NCI-H1092 (cell line): ENCODE results near the gene DELE1.

Experiments used
- DNase-seq: peaks from one replicate; lab custom pipeline; 2025; lab: John Stamatoyannopoulos, UW

DELE1 gene, protein sequence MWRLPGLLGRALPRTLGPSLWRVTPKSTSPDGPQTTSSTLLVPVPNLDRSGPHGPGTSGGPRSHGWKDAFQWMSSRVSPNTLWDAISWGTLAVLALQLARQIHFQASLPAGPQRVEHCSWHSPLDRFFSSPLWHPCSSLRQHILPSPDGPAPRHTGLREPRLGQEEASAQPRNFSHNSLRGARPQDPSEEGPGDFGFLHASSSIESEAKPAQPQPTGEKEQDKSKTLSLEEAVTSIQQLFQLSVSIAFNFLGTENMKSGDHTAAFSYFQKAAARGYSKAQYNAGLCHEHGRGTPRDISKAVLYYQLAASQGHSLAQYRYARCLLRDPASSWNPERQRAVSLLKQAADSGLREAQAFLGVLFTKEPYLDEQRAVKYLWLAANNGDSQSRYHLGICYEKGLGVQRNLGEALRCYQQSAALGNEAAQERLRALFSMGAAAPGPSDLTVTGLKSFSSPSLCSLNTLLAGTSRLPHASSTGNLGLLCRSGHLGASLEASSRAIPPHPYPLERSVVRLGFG

DNA sequence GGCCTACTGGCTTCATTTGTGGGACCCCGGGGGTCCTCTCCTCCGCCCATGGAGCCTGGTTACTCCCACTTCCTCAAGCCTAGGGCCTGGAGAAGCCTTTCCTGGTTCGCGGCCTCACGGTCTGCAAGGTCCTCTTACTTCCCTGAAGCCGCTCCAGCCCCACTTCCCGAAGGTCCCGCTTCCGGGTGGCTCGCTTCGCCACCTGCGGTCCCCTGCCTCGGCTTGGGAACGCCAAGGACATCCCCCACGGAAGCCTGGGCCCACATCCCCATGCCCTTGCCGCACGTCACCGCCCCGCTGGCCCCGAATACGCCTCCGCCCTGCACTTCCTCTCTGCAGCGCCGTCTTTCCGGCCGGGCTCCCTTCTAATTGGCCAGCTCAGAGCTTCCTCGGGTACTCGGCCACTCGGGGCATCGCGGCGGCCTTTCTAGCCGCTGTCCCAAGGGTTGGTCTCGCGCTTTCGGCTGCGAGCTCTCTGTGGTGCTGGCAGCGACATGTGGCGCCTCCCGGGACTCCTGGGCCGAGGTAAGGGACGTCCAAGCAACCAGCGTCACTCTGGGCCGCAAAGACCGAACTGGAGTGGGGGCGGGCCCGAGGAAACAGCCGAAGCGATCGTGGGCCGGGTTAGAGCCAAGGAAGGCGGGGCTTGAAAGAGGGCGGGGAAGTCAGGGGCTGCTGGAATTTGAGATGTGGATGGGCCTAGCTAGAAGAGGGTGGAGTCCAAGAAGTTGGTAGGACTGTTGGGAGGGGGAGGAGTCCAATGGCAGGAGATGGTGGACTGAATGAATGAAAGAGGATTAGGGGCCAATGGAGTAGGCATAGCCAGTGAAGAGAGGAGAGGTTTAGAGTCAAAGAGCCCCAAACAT, at the start of gene DELE1:
DELE1 (plus strand) TSS at position 424 of the 866 bp plus-strand sequence; CDS start at position 495, 71 bp downstream.
- peak; percentile 60 for DNase-seq

DNA sequence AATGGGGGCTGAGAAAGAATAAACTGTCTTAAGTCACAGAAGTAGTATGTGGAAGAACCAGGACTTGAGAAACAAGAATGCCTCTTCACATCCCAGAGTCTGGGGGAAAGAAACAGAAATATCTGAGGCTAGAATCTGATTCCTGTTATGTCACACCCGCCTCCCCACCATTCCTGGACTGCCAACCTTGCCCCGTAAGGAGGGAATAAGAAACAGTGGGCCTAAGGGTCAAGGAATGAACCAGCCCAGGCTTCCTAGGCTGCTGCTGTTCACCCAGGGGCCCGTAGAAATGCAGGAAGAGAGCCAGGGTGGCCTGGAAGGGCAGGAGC, 49.8 kb upstream of the DELE1 start:
- no peak for DNase-seq

DNA sequence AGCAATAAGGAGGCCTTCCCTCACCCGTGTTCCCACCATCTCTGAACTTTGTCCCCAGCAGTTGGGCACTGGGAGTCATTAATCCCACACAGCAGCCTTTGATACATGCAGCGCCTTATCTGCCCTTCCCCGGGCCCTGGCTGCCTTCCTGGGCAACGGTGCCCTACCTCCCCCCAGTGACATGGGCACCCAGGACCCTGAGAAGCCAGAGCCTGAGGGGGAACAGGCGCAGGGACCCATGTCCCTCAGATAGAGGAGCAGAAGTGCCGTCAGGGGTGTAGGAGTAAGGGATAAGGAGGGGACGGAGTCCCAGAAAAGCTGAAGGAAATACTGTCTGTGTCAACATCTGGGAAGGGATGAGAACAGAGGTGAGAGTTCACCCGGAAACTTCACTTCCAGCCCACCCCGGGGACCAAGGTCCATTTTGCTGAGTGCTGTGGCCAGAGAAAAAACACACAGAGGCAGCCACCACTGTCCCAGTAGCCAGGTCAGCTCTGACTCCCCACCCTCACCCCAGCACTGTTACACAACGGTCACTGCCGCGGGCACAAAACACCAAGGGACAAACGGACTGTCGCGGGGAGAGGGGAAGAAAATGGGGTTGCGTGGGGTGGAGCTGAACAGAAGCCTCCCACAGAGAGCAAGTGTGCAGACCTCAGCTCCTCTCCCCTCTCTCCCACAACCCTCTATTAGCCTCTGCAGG, 49.3 kb upstream of the DELE1 start:
- no peak for DNase-seq

DNA sequence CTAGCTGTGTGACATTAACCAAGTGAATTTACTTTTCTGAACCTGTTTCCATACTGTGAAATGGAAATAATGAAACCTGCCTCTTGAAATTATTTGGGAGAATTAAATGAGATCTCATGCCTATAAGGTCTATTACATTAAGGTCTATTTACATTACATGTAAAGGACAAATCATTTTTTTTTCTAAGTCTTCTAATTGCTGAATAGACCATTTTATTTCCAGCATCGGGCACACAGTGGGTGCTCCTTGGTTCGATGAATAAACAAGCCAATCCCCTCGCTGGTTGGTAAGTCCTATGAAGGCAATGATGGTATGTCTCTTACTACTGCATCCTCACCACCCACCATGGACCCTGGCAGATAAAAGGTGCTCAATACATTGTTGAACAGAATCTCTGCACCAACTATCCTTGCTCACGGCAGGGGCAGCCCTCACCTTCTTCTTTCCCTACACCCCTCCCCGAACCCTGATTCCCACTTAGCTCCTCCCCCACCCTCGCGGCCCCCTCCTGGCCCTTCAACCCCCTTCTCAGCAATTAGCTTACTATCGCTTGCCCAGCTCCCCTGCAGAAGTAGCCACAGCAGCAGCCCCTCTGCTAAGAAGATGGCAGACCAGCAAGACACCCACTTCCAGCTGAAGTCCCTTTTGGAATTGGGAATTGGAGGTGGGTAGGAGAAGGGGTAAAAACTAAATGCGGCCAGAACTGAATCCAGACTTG, 48.5 kb upstream of the DELE1 start:
- no peak for DNase-seq

DNA sequence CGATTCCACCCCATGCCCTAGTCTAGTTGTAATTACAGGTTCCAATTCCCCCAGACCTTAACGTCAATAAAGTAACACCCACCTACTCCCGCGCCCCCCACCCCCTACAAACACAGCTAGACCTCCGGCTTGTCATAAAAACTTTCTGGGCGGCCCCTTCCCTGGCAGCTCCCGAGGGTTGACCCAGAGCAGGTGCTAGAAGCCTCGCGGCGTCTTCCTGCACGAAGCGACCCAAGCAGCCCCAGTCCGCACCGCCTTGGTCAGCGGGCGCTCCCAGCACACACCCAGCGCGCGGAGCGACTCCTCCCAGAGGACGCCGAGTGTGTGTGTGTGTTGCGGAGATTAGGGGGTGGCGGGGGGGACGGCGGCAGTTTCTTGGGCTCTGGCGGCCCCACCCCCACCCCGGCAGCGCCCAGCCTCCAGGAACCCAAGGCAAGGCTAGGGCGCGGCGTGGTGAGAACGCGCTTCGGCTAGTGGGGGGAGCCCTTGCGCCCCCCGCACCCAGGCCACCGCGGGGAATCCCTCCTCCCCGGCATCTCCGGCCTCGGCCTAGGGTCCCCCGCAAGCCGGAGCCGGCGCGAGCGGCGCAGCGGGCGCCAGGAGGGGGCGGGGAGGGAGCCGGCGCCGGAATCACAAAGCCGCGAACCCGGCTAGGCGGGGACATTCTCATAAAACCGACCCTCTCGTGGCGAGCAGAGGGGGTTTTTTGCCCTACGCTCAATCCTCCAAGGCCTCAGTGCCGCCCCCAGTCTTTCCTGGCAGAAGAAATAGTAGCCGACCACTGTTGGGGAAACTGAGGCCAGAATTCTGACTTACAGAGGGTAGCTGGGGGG, 47.7 kb upstream of the DELE1 start:
- no peak for DNase-seq

DNA sequence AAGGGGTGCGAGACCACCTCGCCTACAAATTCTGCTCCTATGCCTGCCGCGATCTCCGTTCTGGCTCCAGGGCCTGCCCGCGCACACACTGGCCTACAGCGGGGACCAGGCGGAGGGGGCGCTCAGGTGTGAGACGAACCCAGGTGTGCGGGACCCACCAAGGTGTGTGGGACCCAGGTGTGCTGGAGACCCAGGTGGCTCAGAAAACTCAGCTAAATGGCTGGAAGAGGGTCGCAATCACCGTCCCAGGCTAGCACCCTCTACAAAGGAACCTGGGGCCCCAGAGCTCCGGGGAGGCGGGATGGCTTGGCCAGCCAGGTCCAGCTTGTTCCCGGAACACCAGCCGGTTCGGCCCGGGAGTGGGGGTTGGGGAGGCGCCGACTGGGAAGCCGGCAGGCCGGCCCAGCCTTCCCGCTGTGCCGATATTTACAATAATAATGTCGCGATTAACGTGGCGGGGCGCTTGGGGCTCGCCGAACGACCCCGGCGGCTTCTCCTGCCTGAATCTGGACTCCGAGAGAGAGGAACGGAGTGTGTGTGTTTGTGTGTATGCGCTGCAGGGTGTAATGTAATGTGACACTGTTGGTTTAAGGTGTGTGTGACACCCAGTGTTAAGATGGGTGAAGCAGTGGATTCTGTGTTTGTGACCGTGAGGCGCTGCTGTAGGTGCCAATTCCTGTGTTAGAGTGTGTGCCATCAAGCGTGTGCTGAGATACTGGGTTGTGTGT, 46.9 kb upstream of the DELE1 start:
- DNase-seq: no peak

DNA sequence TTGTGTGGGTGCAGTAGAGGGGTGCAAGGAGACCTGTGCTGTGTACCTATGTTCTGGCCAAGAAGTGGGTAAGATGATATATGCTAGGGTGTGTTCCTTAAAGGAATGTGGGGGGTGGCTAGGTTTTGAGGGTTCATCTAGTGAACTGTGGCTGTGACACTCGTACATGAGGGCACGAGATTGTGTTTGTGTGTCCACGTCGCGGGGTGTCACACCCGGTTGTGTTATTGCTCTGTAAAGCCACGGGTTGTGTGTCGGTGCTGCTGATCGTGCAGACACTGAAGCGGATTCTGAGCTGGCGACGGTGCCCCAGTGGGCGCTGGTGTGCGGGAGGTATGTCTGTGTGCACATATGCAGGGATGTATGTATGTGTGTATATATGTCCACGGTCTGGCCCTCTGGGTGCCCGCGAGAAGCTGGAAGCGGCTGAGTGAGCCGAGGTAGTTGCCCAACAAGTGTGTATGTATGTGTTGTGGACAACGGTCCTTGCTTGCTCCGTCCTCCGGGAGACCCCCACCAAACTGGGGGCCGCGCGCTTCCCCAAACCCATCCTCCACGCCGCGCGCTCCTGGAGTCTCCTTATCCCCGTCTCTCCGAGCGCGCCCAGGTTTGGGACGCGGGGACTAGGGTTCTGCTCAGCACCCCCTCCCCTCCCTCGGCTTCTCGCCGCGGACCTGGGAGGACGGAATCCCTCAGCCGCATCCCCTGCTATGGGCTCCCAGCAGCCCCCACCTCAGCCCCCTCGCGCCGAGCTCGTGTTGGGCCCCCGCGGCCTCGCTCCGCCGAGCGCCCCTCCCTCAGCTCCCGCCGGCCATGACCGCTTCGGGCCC, 46.1 kb upstream of the DELE1 start:
- no peak for DNase-seq

DNA sequence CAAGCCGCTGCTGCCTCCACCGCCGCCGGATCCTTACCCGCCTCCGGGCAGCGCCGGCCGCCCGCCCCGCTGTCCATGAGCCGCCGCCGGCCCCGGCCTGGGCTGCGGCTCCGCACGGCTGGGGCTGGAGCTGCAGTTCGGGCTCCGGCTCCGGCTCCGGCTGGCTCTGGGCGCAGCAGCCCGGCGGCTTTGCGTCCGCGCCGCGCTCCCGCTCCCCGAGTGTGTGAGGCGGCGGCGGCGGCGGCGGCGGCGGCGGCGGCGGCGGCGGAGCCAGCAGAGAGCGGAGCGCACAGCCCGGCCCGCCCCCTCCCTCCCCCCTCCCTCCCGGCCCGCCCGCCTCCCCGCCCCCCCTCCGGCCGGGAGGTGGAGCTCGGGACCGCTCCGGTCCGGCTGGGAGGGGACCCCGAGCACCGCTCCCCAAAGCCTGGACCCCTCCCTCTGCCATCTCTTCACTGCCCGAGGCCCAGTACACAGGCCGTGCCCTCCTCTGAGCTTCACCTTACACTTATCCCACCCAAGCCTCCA, 45.4 kb upstream of the DELE1 start, which contains the start of gene PCDH1:
PCDH1 (minus strand) TSS at position 225 of the 525 bp plus-strand sequence; CDS start at position 77, 148 bp downstream.
- DNase-seq: no peak

DNA sequence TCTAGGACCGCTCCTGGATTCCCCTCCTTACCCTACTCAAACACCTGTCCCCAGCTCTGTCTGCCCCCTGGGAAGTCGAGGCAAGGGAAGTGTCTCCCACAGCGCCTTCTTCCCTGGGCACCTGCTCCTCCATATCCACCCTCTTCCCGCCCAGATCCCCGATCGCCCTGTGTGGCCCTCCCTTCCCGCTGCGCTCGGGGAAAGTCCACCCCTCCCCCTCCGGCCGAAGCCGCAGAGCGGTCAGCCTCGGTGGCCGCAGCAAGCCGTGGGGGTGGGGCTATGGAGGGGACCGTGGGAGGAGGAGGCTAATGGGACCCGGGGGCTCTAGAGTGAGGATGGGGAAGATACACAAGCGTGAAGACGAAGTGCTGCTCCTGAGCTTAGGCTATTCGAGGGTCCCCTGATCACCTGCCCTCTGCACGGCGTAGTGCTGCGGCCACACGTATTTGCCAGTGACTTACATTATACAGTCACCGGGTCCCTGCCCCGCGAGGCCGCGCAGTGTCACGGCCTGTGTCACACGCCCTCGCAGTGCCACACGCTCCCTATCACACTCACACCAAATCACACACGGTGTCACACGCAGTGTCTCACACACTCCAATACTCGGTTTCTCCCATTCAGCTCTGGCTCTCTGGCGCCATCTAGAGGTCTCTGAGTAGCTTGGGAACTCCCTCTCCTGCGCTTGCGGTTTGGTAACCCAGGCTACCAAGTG, 44.8 kb upstream of the DELE1 start:
- DNase-seq: peak; percentile 84

DNA sequence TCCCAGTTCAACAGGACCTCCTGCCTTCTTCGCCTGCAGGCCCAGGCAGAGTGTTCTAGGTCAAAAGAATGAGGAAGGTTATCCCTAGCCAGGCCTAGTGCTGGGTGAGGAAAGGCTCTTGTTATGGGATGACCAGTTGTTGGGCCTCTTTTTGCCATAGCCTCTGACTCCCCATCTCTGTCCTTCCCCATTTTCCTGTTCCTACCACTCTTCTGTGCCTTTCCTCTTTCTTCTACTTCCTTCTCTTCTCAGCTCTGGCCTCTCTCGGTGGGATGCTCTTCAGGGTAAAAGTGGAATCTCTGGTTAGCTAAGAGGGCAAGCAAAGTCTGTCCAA, 44.3 kb upstream of the DELE1 start:
- DNase-seq: no peak

DNA sequence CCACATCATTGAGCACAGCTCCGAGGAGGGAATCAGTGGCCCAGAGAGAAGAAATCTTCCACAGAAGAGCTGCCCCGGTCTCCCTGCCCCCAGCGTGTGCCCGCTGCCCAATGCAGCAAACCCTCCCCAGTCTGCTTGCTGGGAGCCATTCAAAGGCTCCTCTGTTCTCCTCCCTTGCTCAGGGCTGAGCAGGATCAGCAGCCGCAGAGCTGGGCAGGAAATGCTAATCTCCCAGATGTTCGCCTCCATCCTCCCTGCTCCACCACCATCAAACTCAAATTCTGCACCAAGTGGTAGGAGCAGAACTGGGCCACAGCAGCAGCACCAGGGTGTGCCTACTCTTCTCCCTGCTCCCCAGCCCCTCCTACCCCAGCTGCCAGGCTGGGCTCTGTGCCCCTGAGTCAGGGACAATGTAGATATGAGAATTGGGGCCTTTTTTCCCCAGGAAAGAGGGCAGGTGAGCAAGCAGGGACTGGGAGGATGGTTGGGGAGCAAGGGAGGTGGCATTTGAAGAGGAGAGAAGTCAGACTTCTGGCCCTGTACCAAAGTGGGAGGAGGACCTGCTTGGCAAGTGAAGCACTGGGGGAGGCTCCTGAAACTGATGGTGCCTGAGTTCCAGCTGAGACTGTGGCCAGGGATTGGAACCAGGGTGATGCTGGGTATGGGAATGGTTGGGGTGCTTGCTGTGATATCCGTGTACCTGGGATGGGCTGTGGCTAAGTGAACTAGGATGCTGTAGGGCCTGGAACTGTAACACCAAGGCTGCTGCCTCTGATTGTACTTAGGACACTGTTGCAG, 43.5 kb upstream of the DELE1 start:
- no peak for DNase-seq

DNA sequence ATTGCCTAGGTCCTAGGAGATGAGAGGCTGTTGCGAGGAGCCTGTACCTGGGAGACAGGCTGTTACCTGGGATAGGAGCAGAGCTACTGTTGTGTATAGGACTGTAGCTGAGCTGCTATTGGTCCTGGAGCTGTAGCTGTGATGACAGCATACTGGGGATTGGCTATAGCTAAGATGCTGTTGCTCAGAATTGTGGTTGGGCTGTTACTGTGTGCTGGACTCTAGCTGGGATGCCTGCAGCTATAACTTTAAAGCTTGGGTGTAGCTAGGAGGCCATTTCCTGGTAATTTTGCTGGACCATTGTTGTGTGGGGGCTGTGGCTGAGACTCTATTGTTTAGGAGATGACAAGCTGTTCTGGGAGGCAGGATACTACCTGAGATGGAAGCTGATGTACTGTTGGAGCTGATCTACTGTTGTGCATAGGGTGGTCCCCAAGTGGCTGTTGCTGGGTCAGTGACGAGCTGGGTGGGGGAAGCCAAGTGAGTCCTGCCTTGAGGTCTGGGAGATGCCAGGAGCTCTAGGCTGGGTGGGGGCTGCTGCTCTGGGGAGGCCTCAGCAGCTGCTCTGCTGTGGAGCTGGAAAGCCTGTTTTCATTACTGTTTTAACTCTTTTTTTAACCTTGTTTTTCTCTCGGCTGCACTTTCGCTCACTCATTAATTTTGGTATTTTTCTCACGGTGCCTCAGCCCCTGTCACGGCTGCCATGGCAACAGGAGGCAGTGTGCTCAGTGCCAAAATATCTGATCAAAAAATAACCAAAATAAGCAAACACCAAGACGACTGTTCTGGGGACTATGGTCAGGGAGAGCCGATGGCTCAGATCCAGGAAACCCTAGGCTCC, 42.5 kb upstream of the DELE1 start:
- DNase-seq: no peak

DNA sequence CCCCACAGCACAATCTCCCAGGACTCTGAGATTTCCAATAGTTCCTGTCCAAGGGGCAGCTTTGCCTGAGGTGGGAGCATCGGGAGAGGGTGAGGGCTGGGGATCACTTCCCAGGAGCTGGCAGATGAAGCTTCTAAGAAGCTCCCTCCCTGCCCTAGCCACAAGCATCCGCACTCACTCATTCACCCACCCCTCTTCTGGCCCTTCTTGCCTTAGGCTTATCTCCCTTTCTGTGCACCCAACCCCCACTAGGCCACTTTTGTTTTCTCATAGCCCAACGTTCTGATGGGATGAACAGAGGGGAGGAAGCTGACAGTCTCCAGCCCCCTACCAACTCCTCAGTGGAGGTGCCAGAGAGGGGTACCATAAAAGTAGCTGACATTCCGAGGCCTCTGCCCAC, 41.8 kb upstream of the DELE1 start:
- DNase-seq: no peak

DNA sequence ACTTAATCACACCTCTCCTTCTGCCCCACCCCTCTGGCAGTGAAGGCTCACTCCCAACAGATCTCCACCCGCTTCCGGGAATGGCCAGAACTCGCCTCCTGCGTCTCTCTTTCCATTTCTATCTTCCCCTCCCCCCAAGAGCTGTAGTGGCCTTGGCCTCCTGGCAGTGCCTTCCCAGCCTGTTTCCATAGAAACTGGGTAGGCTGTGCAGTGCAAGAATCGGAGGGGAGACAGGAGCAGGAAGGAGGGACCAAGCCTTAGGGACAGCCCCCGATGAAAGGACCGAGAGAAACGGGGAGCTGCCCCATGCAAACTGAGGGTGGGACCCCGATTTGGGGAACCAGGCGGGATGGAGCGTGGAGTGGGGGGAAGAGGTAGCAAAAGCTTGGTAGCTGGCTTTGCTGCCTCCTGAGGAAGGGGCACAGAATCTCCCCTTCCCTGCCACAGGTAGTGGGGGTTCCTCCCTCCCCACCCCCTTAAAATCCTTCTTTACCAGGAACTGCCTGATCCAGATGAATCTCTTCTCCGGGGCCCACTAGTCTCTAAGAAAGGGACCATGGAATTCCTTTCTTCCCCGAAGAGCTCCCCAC, 41.0 kb upstream of the DELE1 start:
- DNase-seq: peak; percentile 22

DNA sequence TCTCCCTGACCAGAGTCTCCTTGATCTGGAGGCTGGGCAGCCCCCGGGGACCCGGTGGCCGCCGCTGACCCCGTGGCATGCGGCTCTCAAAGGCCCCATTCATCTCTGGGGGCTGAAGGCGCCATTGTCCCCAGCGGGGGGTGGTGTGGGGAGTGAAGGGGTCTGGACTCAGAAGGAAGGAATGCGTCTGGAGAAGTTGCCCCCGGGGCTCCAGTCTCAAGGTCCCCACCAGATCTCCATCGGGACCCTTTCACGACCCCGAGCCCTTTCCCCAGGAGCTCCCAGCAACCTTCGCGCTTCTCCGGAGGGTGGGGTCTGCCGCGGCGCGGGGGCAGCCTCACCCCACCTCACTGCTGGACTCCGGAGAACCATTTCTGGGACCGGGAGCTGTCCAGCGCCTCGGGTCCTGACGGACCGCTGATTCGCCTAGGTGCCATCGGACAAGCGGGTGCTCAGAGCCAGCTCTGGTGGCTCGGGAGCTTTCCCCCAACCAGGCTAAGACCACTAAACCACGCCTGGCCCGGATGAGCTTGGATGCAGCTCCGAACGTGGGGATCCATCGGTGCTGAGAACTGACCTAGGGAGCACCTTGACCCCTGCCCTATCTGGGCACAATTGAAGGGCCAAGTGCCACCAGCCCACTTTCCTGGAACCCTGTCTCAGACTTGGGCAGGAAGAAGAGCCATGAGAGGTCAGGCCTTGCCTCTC, 40.3 kb upstream of the DELE1 start:
- DNase-seq: no peak
